ENCODE data around the gene MRPL42. TPM values are rescaled to one million over a fixed set of nuclear protein-coding genes. Genes with fewer than 3 reads are reported as not detected.

Gene MRPL42
- total RNA-seq, 2 experiments from 2014 or later, result 47.9 to 63.3 TPM

GRCh38 chr12:93456077-93456476 lies 11.2 kb upstream of the MRPL42 start:
- Mint-ChIP-seq H3K27ac (no peak overlapping the region), H3K27me3 (peaks cover 7% of the 10 kb centered on the region), H3K9me3 (ENCODE audit: low read depth) (peaks cover 2% of the 10 kb centered on the region), H3K36me3 (no peaks in the 10 kb centered on the region), H3K4me1 (no peaks in the 10 kb centered on the region), H3K4me3 (no peak overlapping the region)
- DNase-seq, result no peak
- CTCF ChIA-PET, result no interaction called here
- no peak for ATAC-seq

GRCh38 chr12:93459097-93459496 lies 8.2 kb upstream of the MRPL42 start:
- DNase-seq, result no peak
- ATAC-seq, result no peak
- no peak overlapping the region for H3K27ac Mint-ChIP-seq
- H3K4me1 Mint-ChIP-seq, result no peaks in the 10 kb centered on the region
- CTCF ChIA-PET, result no interaction called here
- no peak overlapping the region for H3K4me3 Mint-ChIP-seq
- H3K36me3 Mint-ChIP-seq, result no peaks in the 10 kb centered on the region
- peaks cover 2% of the 10 kb centered on the region for H3K9me3 Mint-ChIP-seq (ENCODE audit: low read depth)
- H3K27me3 Mint-ChIP-seq, result peaks cover 3% of the 10 kb centered on the region

GRCh38 chr12:93460003-93460402 lies 7.3 kb upstream of the MRPL42 start:
- H3K27ac Mint-ChIP-seq, result no peak overlapping the region
- H3K36me3 Mint-ChIP-seq, result no peaks in the 10 kb centered on the region
- DNase-seq (no peak), ATAC-seq (no peak)
- CTCF ChIA-PET, result no interaction called here
- H3K4me1 Mint-ChIP-seq, result no peaks in the 10 kb centered on the region
- no peaks in the 10 kb centered on the region for H3K27me3 Mint-ChIP-seq
- peaks cover 2% of the 10 kb centered on the region for H3K9me3 Mint-ChIP-seq (ENCODE audit: low read depth)
- no peak overlapping the region for H3K4me3 Mint-ChIP-seq

- DNase-seq (no peak), ATAC-seq (no peak)
- CTCF ChIA-PET, result interaction anchor here (1.3 kb wide), 1 partner anchor 40 kb away, joined by 3 read pairs; no protein-coding TSS in a partner anchor
- Mint-ChIP-seq H3K4me3 (no peak overlapping the region), H3K4me1 (no peaks in the 10 kb centered on the region), H3K9me3 (ENCODE audit: low read depth) (peaks cover 2% of the 10 kb centered on the region), H3K27me3 (no peaks in the 10 kb centered on the region), H3K36me3 (no peaks in the 10 kb centered on the region), H3K27ac (no peak overlapping the region)
Observed at GRCh38 chr12:93460902-93461301, 6.4 kb upstream of the MRPL42 start.

- CTCF ChIA-PET, result interaction anchor here (1.3 kb wide), 1 partner anchor 41 kb away, joined by 3 read pairs; no protein-coding TSS in a partner anchor
- ATAC-seq (no peak), DNase-seq (no peak)
- H3K27ac Mint-ChIP-seq, result no peak overlapping the region
- H3K4me1 Mint-ChIP-seq, result no peaks in the 10 kb centered on the region
- no peak overlapping the region for H3K4me3 Mint-ChIP-seq
- peaks cover 2% of the 10 kb centered on the region for H3K9me3 Mint-ChIP-seq (ENCODE audit: low read depth)
- no peaks in the 10 kb centered on the region for H3K27me3 Mint-ChIP-seq
- no peaks in the 10 kb centered on the region for H3K36me3 Mint-ChIP-seq
Observed at GRCh38 chr12:93461503-93461902, 5.8 kb upstream of the MRPL42 start.

- Mint-ChIP-seq H3K27ac (no peak overlapping the region), H3K36me3 (peaks cover 12% of the 10 kb centered on the region), H3K9me3 (ENCODE audit: low read depth) (no peaks in the 10 kb centered on the region), H3K4me3 (no peak overlapping the region), H3K4me1 (peaks cover 30% of the 10 kb centered on the region), H3K27me3 (no peaks in the 10 kb centered on the region)
- ATAC-seq (no peak), DNase-seq (no peak)
- CTCF ChIA-PET, result no interaction called here
Observed at GRCh38 chr12:93465841-93466240, 1.5 kb upstream of the MRPL42 start.

GRCh38 chr12:93466625-93467350 lies 526 bp upstream of the MRPL42 start:
- no peaks in the 10 kb centered on the region for H3K9me3 Mint-ChIP-seq (ENCODE audit: low read depth)
- peaks cover 30% of the 10 kb centered on the region for H3K4me1 Mint-ChIP-seq
- no peak for ATAC-seq
- CTCF ChIA-PET, result interaction anchor here (1.1 to 1.6 kb wide), 7 partner anchors 17 to 635 kb away, joined by 3 to 6 read pairs (median 4); no protein-coding TSS in a partner anchor
- peak overlapping the region; percentile 92 for H3K27ac Mint-ChIP-seq
- H3K36me3 Mint-ChIP-seq, result peaks cover 13% of the 10 kb centered on the region
- H3K4me3 Mint-ChIP-seq, result peak overlapping the region; percentile 87
- no peak for DNase-seq
- no peaks in the 10 kb centered on the region for H3K27me3 Mint-ChIP-seq

- peaks cover 15% of the 10 kb centered on the region for H3K36me3 Mint-ChIP-seq
- DNase-seq (no peak), ATAC-seq (peak; percentile 11)
- no peaks in the 10 kb centered on the region for H3K9me3 Mint-ChIP-seq (ENCODE audit: low read depth)
- peak overlapping the region; percentile 87 for H3K4me3 Mint-ChIP-seq
- CTCF ChIA-PET, result interaction anchor here (1.0 to 1.6 kb wide), 9 partner anchors 18 to 634 kb away, joined by 3 to 6 read pairs (median 4); no protein-coding TSS in a partner anchor
- H3K4me1 Mint-ChIP-seq, result peaks cover 30% of the 10 kb centered on the region
- peak overlapping the region; percentile 92 for H3K27ac Mint-ChIP-seq
- H3K27me3 Mint-ChIP-seq, result no peaks in the 10 kb centered on the region
Observed at GRCh38 chr12:93468008-93468371, 676 bp downstream of the MRPL42 start.

GRCh38 chr12:93469386-93469785 lies 2.1 kb downstream of the MRPL42 start:
- CTCF ChIA-PET, result interaction anchor here (1.0 to 1.5 kb wide), 2 partner anchors 100 to 633 kb away, joined by 3 to 6 read pairs; no protein-coding TSS in a partner anchor
- Mint-ChIP-seq H3K27ac (no peak overlapping the region), H3K9me3 (ENCODE audit: low read depth) (no peaks in the 10 kb centered on the region), H3K36me3 (peaks cover 22% of the 10 kb centered on the region), H3K27me3 (no peaks in the 10 kb centered on the region), H3K4me3 (no peak overlapping the region), H3K4me1 (peaks cover 30% of the 10 kb centered on the region)
- ATAC-seq (no peak), DNase-seq (no peak)

- DNase-seq, result no peak
- Mint-ChIP-seq H3K36me3 (peaks cover 23% of the 10 kb centered on the region), H3K4me3 (no peak overlapping the region), H3K9me3 (ENCODE audit: low read depth) (no peaks in the 10 kb centered on the region), H3K27me3 (no peaks in the 10 kb centered on the region), H3K27ac (no peak overlapping the region), H3K4me1 (peaks cover 5% of the 10 kb centered on the region)
- no peak for ATAC-seq
- CTCF ChIA-PET, result interaction anchor here (1.4 to 1.5 kb wide), 2 partner anchors 57 to 626 kb away, joined by 3 to 4 read pairs; no protein-coding TSS in a partner anchor
Observed at GRCh38 chr12:93476555-93476954, 9.2 kb downstream of the MRPL42 start.

GRCh38 chr12:93482721-93483120 lies 15.4 kb downstream of the MRPL42 start:
- Mint-ChIP-seq H3K4me1 (no peaks in the 10 kb centered on the region), H3K9me3 (ENCODE audit: low read depth) (no peaks in the 10 kb centered on the region), H3K27me3 (no peaks in the 10 kb centered on the region), H3K36me3 (peaks cover 17% of the 10 kb centered on the region), H3K4me3 (no peak overlapping the region), H3K27ac (no peak overlapping the region)
- CTCF ChIA-PET, result interaction anchor here (0.7 kb wide), 1 partner anchor 1162 kb away, joined by 3 read pairs; no protein-coding TSS in a partner anchor
- no peak for ATAC-seq
- no peak for DNase-seq

GRCh38 chr12:93483151-93483807 lies 16.0 kb downstream of the MRPL42 start:
- Mint-ChIP-seq H3K9me3 (ENCODE audit: low read depth) (no peaks in the 10 kb centered on the region), H3K27ac (no peak overlapping the region), H3K4me1 (no peaks in the 10 kb centered on the region), H3K4me3 (no peak overlapping the region), H3K27me3 (no peaks in the 10 kb centered on the region), H3K36me3 (peaks cover 18% of the 10 kb centered on the region)
- CTCF ChIA-PET, result interaction anchor here (0.7 to 1.5 kb wide), 2 partner anchors 19 to 1161 kb away, joined by 3 read pairs; no protein-coding TSS in a partner anchor
- no peak for DNase-seq
- no peak for ATAC-seq

- ATAC-seq (no peak), DNase-seq (no peak)
- Mint-ChIP-seq H3K27me3 (no peaks in the 10 kb centered on the region), H3K9me3 (ENCODE audit: low read depth) (no peaks in the 10 kb centered on the region), H3K36me3 (peaks cover 19% of the 10 kb centered on the region), H3K4me1 (no peaks in the 10 kb centered on the region), H3K4me3 (no peak overlapping the region), H3K27ac (no peak overlapping the region)
- CTCF ChIA-PET, result interaction anchor here (1.5 kb wide), 1 partner anchor 18 kb away, joined by 3 read pairs; no protein-coding TSS in a partner anchor
Observed at GRCh38 chr12:93484315-93484981, 17.1 kb downstream of the MRPL42 start.
